Mesothelial cell of epicardium (in vitro differentiated cells): ENCODE data around the gene MBD2. TPM values are rescaled to one million over a fixed set of nuclear protein-coding genes. Genes with fewer than 3 reads are reported as not detected.

Experiments used
- DNase-seq, 2 experiments: peaks; one replicate each; pipeline ENCODE4 v3.0.0; 2021; ENCODE audit warnings: low spot score in 2 of 2; ENCODE audit not compliant: unreplicated experiment in 2 of 2
- H3K27ac Mint-ChIP-seq: 2 replicates; pipeline ENCODE4 v1.8.0; 2021; ENCODE audit warnings: mixed read lengths
- H3K27me3 Mint-ChIP-seq: 2 replicates; pipeline ENCODE4 v1.8.0; 2021; ENCODE audit warnings: low read depth, mixed read lengths
- H3K36me3 Mint-ChIP-seq: 2 replicates; pipeline ENCODE4 v1.8.0; 2021; ENCODE audit warnings: mixed read lengths
- H3K4me1 Mint-ChIP-seq: 2 replicates; pipeline ENCODE4 v1.8.0; 2021; ENCODE audit warnings: mixed read lengths
- H3K4me3 Mint-ChIP-seq: 2 replicates; pipeline ENCODE4 v1.8.0; 2021; ENCODE audit warnings: mild to moderate bottlenecking, moderate library complexity, mixed read lengths
- H3K9me3 Mint-ChIP-seq: 2 replicates; pipeline ENCODE4 v1.8.0; 2021; ENCODE audit warnings: mixed read lengths
- CTCF ChIP-seq: fragments of 200-600 bp; sonication (generic); IDR thresholded peaks from one replicate; pipeline ENCODE4 v1.5.0; 2021; ENCODE audit warnings: antibody characterized with exemption; ENCODE audit not compliant: unreplicated experiment
- total RNA-seq: library from RNA; stranded (reverse); gene quantifications from 3 replicates; pipeline ENCODE4 v1.2.1, GENCODE V29; 2021

MBD2 gene
- total RNA-seq, 1 donor from 2014 or later, result 66.0 TPM

GRCh38 chr18:54112356-54112755, 112.1 kb downstream of the MBD2 start:
- Mint-ChIP-seq H3K9me3 (peaks cover 18% of the 10 kb centered on the region), H3K36me3 (peaks cover 3% of the 10 kb centered on the region), H3K27me3 (peaks cover 3% of the 10 kb centered on the region), H3K4me3 (no peak overlapping the region), H3K4me1 (no peaks in the 10 kb centered on the region), H3K27ac (no peak overlapping the region)
- no peak for DNase-seq
- TF ChIP-seq CTCF, result no peak

GRCh38 chr18:54109131-54109683, 115.3 kb downstream of the MBD2 start:
- Mint-ChIP-seq H3K27me3 (peaks cover 3% of the 10 kb centered on the region), H3K36me3 (peaks cover 3% of the 10 kb centered on the region), H3K4me3 (no peak overlapping the region), H3K4me1 (no peaks in the 10 kb centered on the region), H3K9me3 (peaks cover 18% of the 10 kb centered on the region), H3K27ac (no peak overlapping the region)
- no peak for DNase-seq
- no peak for TF ChIP-seq CTCF

- DNase-seq, result no peak
- H3K4me3 Mint-ChIP-seq, result no peak overlapping the region
- H3K27me3 Mint-ChIP-seq, result no peaks in the 10 kb centered on the region
- no peak for TF ChIP-seq CTCF
- H3K36me3 Mint-ChIP-seq, result no peaks in the 10 kb centered on the region
- no peaks in the 10 kb centered on the region for H3K9me3 Mint-ChIP-seq
- no peaks in the 10 kb centered on the region for H3K4me1 Mint-ChIP-seq
- no peak overlapping the region for H3K27ac Mint-ChIP-seq
Observed at GRCh38 chr18:54102123-54102522, 122.3 kb downstream of the MBD2 start.

Other genes with a start within 250 kb of the MBD2 start
- 36.4 to 47.8 TPM (median 43.9 TPM) in 3 replicates for gene POLI, start 44.8 kb upstream of the MBD2 start, total RNA-seq
- not detected in 3 replicates for gene STARD6, start 133.2 kb upstream of the MBD2 start, total RNA-seq
- 5.9 to 6.5 TPM (median 6.2 TPM) in 3 replicates for gene C18orf54, start 133.2 kb upstream of the MBD2 start, total RNA-seq